Measurements from ENCODE around the gene UBR2. TPM values are rescaled to one million over a fixed set of nuclear protein-coding genes. Genes with fewer than 3 reads are reported as not detected.

Gene UBR2
- polyA plus RNA-seq: 11.6 TPM

- Mint-ChIP-seq H3K9me3 (no peaks in the 10 kb centered on the region), H3K27me3 (no peaks in the 10 kb centered on the region), H3K4me1 (peaks cover 21 to 22% (median 21%) of the 10 kb centered on the region in 3 donors), H3K36me3 (no peaks in the 10 kb centered on the region), H3K27ac (peak within 1 kb of the TSS; percentile 72 to 96 (median 95)), H3K4me3 (peak within 1 kb of the TSS; percentile 95 to 97 (median 96))
These were observed at the start of gene UBR2 for GRCh38 chr6:42563697-42564505. Gene UBR2, plus strand, starts transcription at chr6:42564029. Its CDS starts 291 bp downstream, at chr6:42564320.

DNA sequence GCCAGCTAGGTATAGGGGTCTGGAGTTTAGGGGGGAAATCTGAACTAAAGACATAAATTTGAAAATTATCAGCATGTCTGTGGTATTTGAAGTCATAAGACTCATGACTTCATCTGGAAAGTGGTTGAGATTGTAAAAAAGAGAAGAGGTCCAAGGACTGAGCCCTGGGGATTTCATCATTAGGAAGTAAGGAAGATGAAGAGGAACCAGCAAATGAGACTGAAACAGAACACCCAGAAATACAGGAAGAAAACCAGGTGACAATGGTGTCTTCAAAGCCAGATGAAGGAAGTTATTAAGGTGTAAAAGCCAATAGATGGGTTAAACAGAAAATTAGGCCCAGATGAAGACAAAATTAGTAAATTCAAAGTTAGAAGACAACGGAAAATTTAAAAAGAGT lies 49.1 kb upstream of the UBR2 start:
- Mint-ChIP-seq H3K9me3 (no peaks in the 10 kb centered on the region), H3K4me3 (no peak overlapping the region), H3K27ac (no peak overlapping the region), H3K27me3 (no peaks in the 10 kb centered on the region), H3K4me1 (peaks cover 0 to 7% (median 5%) of the 10 kb centered on the region in 3 donors), H3K36me3 (no peaks in the 10 kb centered on the region)

DNA sequence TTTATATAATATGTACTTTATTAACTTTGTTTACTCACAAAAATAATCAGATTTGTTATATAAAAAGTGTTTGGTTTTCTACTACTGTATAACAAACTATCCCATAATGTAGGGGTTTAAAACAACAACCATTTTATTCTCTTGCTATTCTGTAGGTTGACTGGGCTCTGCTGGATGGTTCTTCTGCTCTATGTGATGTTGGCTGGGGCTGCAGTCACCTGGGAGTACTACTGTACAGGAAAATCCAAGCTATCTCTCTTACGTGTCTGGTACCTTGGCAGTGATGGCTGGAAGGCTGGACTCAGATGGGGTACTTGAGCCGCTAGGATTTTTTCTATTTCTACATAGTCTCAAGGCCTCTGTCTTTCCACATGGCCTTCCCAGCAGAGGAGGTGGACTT lies 44.0 kb upstream of the UBR2 start:
- no peaks in the 10 kb centered on the region for H3K27me3 Mint-ChIP-seq
- H3K4me1 Mint-ChIP-seq: peaks cover 6 to 12% (median 10%) of the 10 kb centered on the region in 3 donors
- no peak overlapping the region for H3K4me3 Mint-ChIP-seq
- H3K27ac Mint-ChIP-seq: no peak overlapping the region
- no peaks in the 10 kb centered on the region for H3K36me3 Mint-ChIP-seq
- H3K9me3 Mint-ChIP-seq: no peaks in the 10 kb centered on the region

GRCh38 chr6:42520786-42521607 lies 42.8 kb upstream of the UBR2 start:
- Mint-ChIP-seq H3K27me3 (no peaks in the 10 kb centered on the region), H3K36me3 (no peaks in the 10 kb centered on the region), H3K27ac (no peak overlapping the region), H3K4me1 (peaks cover 6 to 10% (median 8%) of the 10 kb centered on the region in 3 donors), H3K9me3 (no peaks in the 10 kb centered on the region), H3K4me3 (peak overlapping the region in 2 of 4 donors; percentile 30 to 65)

- no peaks in the 10 kb centered on the region for H3K9me3 Mint-ChIP-seq
- no peak overlapping the region for H3K27ac Mint-ChIP-seq
- H3K36me3 Mint-ChIP-seq: no peaks in the 10 kb centered on the region
- H3K4me3 Mint-ChIP-seq: no peak overlapping the region
- peaks cover 6 to 10% (median 8%) of the 10 kb centered on the region in 3 donors for H3K4me1 Mint-ChIP-seq
- no peaks in the 10 kb centered on the region for H3K27me3 Mint-ChIP-seq
These were observed 41.8 kb upstream of the UBR2 start for GRCh38 chr6:42522036-42522435.

DNA sequence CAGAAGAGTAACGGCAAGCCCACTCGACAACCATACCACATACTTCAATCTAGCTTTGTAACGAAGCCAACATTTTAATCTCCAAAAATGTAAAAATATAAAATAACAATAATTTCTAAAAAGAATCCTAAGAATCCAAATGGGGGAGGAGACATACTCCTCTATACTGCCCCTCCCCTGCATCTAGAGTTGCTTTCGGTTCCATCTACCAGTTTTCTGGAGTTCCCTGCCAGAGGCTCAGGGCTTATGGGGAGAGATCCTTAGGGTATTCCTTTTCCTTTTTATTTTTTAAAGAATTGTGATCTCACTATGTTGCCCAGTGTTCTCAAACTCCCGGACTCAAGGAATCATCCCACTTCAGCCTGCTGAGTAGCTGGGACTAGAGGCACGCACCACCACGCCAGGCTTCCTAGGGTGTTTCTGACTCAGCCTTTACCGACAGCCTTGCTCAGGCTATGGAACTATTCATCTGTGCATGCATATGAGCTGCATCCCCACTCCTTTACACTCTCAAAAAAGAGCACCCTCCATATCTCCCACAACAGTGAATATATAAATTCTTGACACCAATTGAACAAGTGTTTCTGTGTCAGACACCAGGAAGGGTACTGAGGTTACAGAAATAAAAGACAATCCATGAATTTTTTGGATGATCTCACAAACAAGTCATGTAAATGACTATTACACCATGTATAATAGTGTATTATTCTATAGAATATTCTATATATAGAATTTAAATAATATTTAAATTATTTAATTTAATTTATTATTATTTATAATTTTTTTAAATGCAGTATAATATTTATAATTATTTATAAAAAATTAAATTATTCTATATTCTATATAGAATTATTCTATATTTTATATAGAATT lies 40.7 kb upstream of the UBR2 start:
- Mint-ChIP-seq H3K4me1 (peaks cover 6 to 10% (median 8%) of the 10 kb centered on the region in 3 donors), H3K4me3 (no peak overlapping the region)

DNA sequence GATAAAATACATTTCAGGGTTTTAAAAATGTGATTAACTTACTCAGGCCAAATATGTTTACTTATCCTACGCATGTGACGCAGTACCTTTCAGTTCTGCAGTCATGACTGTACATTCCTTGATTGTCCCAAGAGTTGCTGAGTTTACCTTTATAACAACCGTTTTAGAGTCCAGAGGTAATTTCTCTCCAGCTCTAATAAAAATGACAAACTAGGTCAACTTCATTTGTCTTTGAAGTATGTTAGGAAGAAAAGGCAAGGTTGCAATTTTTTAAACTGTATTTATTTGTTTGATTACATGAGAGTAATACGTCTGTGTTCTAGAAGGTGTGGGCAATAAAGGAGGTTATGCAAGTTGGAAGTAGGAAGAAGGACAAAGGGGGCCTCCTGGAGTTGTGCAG lies 38.6 kb upstream of the UBR2 start:
- Mint-ChIP-seq H3K36me3 (no peaks in the 10 kb centered on the region), H3K9me3 (no peaks in the 10 kb centered on the region), H3K27me3 (no peaks in the 10 kb centered on the region), H3K4me3 (no peak overlapping the region), H3K4me1 (peaks cover 6 to 10% (median 8%) of the 10 kb centered on the region in 3 donors), H3K27ac (no peak overlapping the region)

More for the DNA sequence above, 40.7 kb upstream of the UBR2 start:
- no peaks in the 10 kb centered on the region for H3K9me3 Mint-ChIP-seq
- no peaks in the 10 kb centered on the region for H3K27me3 Mint-ChIP-seq
- no peaks in the 10 kb centered on the region for H3K36me3 Mint-ChIP-seq
- no peak overlapping the region for H3K27ac Mint-ChIP-seq

- peaks cover 0 to 2% (median 0%) of the 10 kb centered on the region in 3 donors for H3K4me1 Mint-ChIP-seq
- peaks cover 2% of the 10 kb centered on the region for H3K27me3 Mint-ChIP-seq
- no peak overlapping the region for H3K27ac Mint-ChIP-seq
- no peak overlapping the region for H3K4me3 Mint-ChIP-seq
- no peaks in the 10 kb centered on the region for H3K9me3 Mint-ChIP-seq
- H3K36me3 Mint-ChIP-seq: no peaks in the 10 kb centered on the region
These were observed 37.2 kb upstream of the UBR2 start for GRCh38 chr6:42526616-42527015.

DNA sequence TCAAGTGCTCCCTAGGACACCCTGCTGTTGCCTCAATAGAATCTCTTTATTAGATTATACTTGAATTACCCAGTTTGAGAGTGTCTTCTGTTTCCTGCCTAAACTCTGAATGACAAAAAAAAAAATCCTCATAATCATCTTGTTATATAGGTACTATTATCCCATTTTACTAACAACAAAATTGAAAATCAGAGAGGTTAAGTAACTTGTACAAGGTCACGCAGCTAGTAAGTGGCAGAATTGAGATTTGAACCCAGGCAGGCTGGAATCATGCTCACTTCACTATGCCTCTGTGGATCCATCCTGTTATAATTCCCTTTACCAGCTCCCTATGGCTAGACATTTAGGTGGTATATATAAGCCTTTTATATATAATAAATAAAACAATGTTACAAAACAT lies 36.6 kb upstream of the UBR2 start:
- Mint-ChIP-seq H3K27me3 (peaks cover 2% of the 10 kb centered on the region), H3K27ac (no peak overlapping the region), H3K4me1 (peaks cover 0 to 2% (median 0%) of the 10 kb centered on the region in 3 donors), H3K4me3 (no peak overlapping the region), H3K9me3 (no peaks in the 10 kb centered on the region), H3K36me3 (no peaks in the 10 kb centered on the region)

- no peak overlapping the region for H3K4me3 Mint-ChIP-seq
- no peaks in the 10 kb centered on the region for H3K36me3 Mint-ChIP-seq
- H3K9me3 Mint-ChIP-seq: no peaks in the 10 kb centered on the region
- no peak overlapping the region for H3K27ac Mint-ChIP-seq
- H3K4me1 Mint-ChIP-seq: no peaks in the 10 kb centered on the region
- H3K27me3 Mint-ChIP-seq: peaks cover 2% of the 10 kb centered on the region
These were observed 33.5 kb upstream of the UBR2 start for GRCh38 chr6:42530296-42530695.

DNA sequence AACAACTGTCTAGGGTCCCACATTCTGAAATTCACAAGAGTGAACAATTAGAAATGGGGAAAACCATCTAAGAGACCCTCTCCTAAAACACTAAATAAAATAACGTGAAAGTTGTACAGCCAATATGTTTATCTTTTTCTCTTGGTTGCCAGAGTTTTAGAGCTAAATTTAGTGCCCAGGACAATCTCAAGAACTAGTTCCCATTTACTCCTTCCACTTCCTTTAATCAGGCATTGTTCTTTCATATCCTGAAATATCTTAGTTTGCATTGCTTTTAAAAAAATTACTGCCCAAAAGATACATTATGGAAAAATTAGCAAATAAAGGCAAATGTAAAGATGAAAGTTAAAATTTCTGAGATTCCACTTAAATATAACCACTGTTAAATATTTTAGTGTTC lies 33.1 kb upstream of the UBR2 start:
- Mint-ChIP-seq H3K4me3 (no peak overlapping the region), H3K27ac (no peak overlapping the region), H3K9me3 (no peaks in the 10 kb centered on the region), H3K4me1 (no peaks in the 10 kb centered on the region), H3K27me3 (peaks cover 2% of the 10 kb centered on the region), H3K36me3 (no peaks in the 10 kb centered on the region)

DNA sequence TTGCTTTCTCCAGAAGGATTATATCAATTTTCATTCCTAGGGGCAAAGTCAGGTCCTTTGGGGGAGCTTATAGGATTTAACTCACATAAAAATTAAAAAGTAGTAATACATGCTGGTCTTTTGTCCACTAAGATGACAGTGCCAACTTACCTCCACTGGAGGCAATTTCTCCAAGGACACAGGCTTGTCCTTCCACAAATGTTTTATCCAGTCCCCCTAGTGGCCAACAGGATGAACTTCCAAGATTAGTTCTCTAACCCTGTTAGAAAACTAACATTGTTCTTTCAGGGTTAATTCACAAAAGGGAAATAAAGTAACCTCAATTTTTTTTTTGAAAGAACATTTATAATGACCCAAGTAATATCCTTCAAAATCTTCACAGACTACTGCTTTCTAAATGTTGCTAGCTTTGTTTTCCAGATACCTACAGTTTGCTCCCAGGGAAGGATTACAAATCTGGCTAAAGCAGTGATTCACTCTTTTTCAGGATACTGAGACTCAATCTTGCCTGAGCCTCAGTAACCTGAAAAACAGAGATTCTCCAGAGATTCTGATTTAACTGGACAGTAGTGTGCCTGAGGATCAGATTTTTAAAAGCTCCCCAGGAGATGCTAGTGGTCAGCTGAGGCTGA lies 31.7 kb upstream of the UBR2 start:
- no peaks in the 10 kb centered on the region for H3K9me3 Mint-ChIP-seq
- H3K27me3 Mint-ChIP-seq: peaks cover 2% of the 10 kb centered on the region
- H3K36me3 Mint-ChIP-seq: no peaks in the 10 kb centered on the region
- H3K27ac Mint-ChIP-seq: no peak overlapping the region
- no peak overlapping the region for H3K4me3 Mint-ChIP-seq
- peaks cover 0 to 1% (median 0%) of the 10 kb centered on the region in 3 donors for H3K4me1 Mint-ChIP-seq

DNA sequence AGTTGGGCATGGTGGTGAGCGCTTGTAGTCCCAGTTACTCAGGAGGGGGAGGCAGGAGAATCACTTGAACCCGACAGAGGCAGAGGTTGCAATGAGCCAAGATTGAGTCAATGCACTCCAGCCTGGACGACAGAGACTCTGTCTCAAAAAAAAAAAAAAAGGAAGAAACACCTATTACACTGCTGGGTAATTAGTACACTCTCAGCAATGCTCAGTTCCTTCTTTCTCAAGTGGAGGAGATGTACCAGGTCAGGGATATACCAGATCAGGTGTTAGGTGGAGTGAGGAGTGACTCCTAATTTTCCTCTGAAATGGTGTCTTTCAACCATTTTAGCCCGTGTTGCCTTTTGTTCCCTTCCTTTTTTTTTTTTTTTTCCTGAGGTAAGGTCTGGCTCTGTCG lies 30.0 kb upstream of the UBR2 start:
- H3K4me1 Mint-ChIP-seq: peaks cover 0 to 1% (median 0%) of the 10 kb centered on the region in 3 donors
- H3K36me3 Mint-ChIP-seq: no peaks in the 10 kb centered on the region
- no peaks in the 10 kb centered on the region for H3K9me3 Mint-ChIP-seq
- H3K27me3 Mint-ChIP-seq: peaks cover 2% of the 10 kb centered on the region
- H3K27ac Mint-ChIP-seq: no peak overlapping the region
- no peak overlapping the region for H3K4me3 Mint-ChIP-seq

DNA sequence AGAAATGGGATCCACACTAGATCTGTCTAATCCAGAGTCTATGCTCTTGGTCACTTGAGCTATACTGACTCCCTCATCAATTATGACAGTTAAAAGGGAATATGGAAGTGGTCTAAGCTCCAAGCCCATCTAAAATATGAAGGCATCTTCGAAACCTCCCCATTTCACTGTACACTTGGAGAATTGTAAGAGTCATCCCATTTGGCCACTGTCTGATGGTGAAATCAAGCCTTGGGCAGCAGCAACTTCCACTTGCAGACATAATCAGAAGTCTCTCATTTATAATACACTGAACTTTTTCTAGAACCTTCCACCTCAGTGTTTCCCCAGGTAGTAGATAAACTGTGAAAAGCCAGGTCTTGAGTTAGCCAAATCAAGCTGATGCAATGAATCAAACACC lies 26.3 kb upstream of the UBR2 start:
- H3K27ac Mint-ChIP-seq: peak overlapping the region in 1 of 3 donors; percentile 16
- peaks cover 2% of the 10 kb centered on the region for H3K36me3 Mint-ChIP-seq
- H3K4me3 Mint-ChIP-seq: no peak overlapping the region
- H3K27me3 Mint-ChIP-seq: no peaks in the 10 kb centered on the region
- H3K4me1 Mint-ChIP-seq: peaks cover 0 to 1% (median 0%) of the 10 kb centered on the region in 3 donors
- no peaks in the 10 kb centered on the region for H3K9me3 Mint-ChIP-seq

All from IgD-negative memory B cell (primary cell).